Thyroid gland (tissue), 4 donors: ENCODE measurements around the gene CCDC92.

Source experiments
- CTCF ChIP-seq, 6 experiments: fragments of 200-600 bp in 3 of 6; fragments of 450-650 bp in 3 of 6; sonication (generic) in 3 of 6; IDR thresholded peaks; one replicate each; pipeline ENCODE4 v1.5.1; 2016 to 2019; ENCODE audit warnings: antibody characterized with exemption in 6 of 6, mild to moderate bottlenecking in 2 of 6, inconsistent platforms in 1 of 6, moderate library complexity in 1 of 6
- POLR2A ChIP-seq, 2 donors: fragments of 450-650 bp; IDR thresholded peaks; one replicate each; pipeline ENCODE4 v1.6.1; 2017; ENCODE audit warnings: antibody characterized with exemption in 2 of 2, mild to moderate bottlenecking in 2 of 2, moderate library complexity in 1 of 2

- TF ChIP-seq CTCF (IDR thresholded peaks at IDR 0.05): no peak
- TF ChIP-seq POLR2A (IDR thresholded peaks at IDR 0.05): no peak
Observed at GRCh38 chr12:123958876-123959275, 13.8 kb downstream of the CCDC92 start.
